Posterior vena cava (tissue), 2 donors: ENCODE data around the gene AZU1. TPM values are rescaled to one million over a fixed set of nuclear protein-coding genes. Genes with fewer than 3 reads are reported as not detected.
"Not testable (repeated sequence)": the region's sequence is repeated elsewhere in the genome, so short reads cannot be mapped to it uniquely, and the experiment has no call there.

ENCODE experiments used
- DNase-seq: peaks from one replicate; pipeline ENCODE4 v3.0.0-alpha.2; 2020; ENCODE audit warnings: low spot score
- intact Hi-C, 2 donors: fragments of 100-400 bp; cut with DNase I; formaldehyde crosslinking; loops; one replicate each; pipeline versions ENCODE4 v1.14.1 to v1.14.2; 2022 to 2023
- total RNA-seq, 2 donors: library from RNA; stranded (reverse); fragmentation: NEBNext Ultra II Directional; extraction: Animal tissue kit (Norgen Biotek cat#: 25700); gene quantifications; one replicate each; pipeline ENCODE4 v1.2.1, GENCODE V29; 2021
- donor health status: DM: yes; HTN: yes; CAD: no.
- donor health status: DM: yes; HTN: yes; CAD: no.

Gene AZU1
- total RNA-seq, 2 donors from 2014 or later = 0.29 TPM; not detected in 1

DNA sequence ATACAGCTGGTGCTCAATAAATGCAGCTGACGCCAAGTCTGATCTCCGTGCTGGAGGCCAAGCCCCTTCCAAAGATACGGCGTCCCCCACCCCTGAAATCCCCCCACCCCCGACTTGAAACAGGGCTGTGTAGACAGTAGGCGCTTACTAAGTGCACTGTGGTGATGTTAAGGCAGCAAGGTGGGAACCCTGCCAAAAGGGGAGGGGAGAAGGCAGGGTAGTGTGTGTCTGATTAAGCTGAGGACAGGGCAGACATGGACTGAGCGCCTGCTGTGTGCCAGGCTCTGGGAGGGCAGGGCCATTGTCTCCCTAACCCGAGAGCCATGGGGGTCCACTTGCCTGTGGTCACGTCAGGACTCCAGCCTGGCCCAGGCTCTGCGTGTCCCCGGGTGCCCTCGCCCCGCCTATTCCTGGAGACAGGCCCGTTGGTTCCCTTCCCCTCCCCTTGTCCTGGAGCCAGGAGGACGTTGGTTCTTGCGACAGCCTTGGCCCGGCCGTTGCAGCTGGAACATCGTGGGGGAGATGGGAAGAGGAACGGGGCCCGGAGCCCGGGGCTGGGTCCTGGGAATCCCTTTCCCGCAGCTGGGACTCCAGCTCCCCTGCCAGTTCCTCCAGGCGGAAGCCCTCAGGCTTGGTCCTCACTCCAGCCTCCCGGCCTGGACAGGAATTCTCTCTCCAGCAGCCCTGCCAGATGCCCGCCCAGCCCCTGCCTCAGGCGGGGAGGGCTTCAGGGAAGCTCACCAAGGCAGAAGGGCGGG, 22.8 kb downstream of the AZU1 start:
- intact Hi-C loops = loop anchor here (5.0 to 10.0 kb wide), 2 partner anchors 78 to 134 kb away; partner anchors contain the start of gene WDR18 (in 1 of the 2)
- peak; percentile 98 for DNase-seq

DNA sequence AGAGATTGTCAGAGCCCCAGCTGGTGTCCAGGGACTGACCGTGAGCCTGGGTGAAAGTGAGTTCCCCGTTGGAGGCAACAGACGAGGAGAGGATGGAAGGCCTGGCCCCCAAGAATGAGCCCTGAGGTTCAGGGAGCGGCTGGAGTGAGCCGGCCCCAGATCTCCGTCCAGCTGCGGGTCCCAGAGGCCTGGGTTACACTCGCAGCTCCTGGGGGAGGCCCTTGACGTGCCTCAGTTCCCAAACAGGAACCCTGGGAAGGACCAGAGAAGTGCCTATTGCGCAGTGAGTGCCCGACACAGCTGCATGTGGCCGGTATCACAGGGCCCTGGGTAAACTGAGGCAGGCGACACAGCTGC, 23.3 kb downstream of the AZU1 start:
- DNase-seq = no peak
- intact Hi-C loops = loop anchor here (5.0 to 10.0 kb wide), 2 partner anchors 79 to 134 kb away; partner anchors contain the start of gene WDR18 (in 1 of the 2)

DNA sequence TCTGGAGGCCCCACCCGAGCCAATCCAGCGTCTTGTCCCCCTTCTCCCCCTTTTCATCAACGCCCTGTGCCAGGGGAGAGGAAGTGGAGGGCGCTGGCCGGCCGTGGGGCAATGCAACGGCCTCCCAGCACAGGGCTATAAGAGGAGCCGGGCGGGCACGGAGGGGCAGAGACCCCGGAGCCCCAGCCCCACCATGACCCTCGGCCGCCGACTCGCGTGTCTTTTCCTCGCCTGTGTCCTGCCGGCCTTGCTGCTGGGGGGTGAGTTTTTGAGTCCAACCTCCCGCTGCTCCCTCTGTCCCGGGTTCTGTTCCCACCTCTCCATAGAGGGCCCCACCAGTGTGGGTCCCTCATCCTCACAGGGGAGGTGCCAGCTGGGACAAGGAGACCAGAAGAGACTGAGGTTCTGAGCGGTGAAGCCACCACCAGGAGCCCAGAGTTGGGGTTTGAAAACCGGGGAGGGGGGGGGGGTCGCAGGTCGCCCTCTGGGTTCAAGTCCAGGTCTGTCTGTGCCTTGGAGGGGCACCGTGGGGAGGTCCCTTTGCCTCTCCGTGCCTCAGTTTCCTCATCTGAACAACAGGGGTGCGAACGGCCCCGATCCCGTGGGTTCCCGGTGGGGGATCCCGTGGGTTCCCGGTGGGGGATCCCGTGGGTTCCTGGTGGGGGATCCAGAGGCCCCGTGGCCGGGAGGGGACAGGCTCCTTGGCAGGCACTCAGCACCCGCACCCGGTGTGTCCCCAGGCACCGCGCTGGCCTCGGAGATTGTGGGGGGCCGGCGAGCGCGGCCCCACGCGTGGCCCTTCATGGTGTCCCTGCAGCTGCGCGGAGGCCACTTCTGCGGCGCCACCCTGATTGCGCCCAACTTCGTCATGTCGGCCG, 24.7 kb downstream of the AZU1 start, which contains the start of gene ELANE:
Gene ELANE (plus strand): TSS at position 168 of the 878 bp plus-strand sequence. CDS start 26 bp downstream, at position 194.
- no peak for DNase-seq
- intact Hi-C loops = loop anchor here (5.0 to 10.0 kb wide), 2 partner anchors 80 to 132 kb away; partner anchors contain the start of gene WDR18 (in 1 of the 2)

DNA sequence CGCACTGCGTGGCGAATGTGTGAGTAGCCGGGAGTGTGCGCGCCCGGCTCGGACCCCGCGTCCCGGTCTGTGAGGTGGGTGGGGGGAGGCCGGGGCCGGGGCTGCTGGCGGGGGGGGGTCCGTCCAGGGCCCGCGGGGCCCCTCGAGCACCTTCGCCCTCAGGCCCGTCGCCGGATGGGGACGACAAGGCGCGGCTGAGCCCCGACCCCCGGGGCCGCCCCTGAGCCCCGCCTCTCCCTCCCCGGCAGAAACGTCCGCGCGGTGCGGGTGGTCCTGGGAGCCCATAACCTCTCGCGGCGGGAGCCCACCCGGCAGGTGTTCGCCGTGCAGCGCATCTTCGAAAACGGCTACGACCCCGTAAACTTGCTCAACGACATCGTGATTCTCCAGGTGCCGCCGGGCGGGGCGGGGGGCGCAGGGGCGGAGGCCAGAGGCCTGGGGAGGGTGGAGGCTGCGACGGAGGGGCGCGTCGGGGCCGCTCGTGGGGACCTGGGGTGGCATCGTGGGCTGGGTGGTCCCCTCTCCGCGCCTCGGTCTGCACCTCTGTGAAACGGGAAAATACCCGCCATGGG, 25.5 kb downstream of the AZU1 start:
- DNase-seq = no peak
- intact Hi-C loops = loop anchor here (5.0 to 10.0 kb wide), 2 partner anchors 81 to 132 kb away; partner anchors contain the start of gene WDR18 (in 1 of the 2)

DNA sequence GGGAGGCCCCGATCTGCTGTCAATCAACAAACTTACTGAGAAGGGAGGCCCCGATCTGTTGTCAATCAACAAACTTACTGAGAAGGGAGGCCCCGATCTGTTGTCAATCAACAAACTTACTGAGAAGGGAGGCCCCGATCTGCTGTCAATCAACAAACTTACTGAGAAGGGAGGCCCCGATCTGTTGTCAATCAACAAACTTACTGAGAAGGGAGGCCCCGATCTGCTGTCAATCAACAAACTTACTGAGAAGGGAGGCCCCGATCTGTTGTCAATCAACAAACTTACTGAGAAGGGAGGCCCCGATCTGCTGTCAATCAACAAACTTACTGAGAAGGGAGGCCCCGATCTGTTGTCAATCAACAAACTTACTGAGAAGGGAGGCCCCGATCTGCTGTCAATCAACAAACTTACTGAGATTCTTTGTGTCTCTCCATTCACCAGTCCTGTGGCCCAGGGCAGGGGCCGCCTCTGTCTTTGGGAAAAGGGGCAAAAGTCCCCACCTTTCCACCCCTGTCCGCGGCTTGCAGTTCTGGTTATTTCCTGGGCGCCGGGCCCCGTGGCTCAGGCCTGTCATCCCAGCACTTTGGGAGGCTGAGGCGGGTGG, 26.1 kb downstream of the AZU1 start:
- not testable (repeated sequence) for DNase-seq
- intact Hi-C loops = loop anchor here (5.0 to 10.0 kb wide), 2 partner anchors 81 to 131 kb away; partner anchors contain the start of gene WDR18 (in 1 of the 2)

DNA sequence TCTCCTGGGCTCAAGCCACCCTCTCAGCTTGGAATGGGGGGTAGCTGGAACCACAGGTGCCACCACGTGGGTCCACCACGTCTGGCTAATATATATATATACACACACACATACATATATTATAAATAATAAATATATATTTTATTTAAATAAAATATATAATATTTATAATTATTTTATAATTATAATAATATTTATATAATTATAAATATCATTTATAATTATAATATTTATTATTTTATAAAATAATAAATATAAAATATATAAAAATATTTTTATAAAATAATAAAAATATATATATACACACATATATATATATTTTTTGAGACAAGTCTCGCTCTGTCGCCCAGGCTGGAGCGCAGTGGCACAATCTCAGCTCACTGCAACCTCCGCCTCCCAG, 26.9 kb downstream of the AZU1 start:
- intact Hi-C loops = loop anchor here (5.0 to 10.0 kb wide), 2 partner anchors 82 to 130 kb away; partner anchors contain the start of gene WDR18 (in 1 of the 2)
- no peak for DNase-seq

DNA sequence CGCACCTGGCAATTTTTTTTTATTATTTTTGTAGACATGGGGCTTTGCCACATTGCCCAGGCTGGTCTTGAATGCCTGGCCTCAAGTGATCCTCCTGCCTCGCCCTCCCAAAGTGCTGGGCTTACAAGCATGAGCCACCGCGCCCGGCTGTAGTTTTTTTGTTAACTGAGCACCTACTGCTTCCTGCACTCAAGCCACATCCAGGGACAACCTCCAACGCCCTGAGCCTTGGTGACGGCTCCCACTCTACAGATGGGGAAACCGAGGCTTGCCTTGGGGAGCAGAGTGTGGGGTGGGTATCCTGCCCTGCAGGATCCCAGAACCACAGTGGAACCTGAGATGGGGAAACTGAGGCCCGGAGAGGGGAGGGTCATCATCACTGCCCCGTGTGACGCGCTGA, 27.5 kb downstream of the AZU1 start:
- DNase-seq = no peak
- intact Hi-C loops = loop anchor here in 1 of 2 donors (10.0 kb wide), 1 partner anchor 130 kb away; the partner anchor contains the start of gene WDR18

DNA sequence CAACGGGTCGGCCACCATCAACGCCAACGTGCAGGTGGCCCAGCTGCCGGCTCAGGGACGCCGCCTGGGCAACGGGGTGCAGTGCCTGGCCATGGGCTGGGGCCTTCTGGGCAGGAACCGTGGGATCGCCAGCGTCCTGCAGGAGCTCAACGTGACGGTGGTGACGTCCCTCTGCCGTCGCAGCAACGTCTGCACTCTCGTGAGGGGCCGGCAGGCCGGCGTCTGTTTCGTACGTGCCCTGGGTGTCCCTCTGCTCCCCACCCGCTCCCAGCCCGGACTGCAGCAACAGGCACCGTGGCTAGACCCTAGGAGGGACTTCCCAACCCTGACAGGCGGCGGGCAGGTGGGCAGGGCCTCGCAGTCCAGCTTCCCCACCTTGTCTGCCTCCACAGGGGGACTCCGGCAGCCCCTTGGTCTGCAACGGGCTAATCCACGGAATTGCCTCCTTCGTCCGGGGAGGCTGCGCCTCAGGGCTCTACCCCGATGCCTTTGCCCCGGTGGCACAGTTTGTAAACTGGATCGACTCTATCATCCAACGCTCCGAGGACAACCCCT, 28.0 kb downstream of the AZU1 start:
- intact Hi-C loops = loop anchor here in 1 of 2 donors (10.0 kb wide), 1 partner anchor 129 kb away; the partner anchor contains the start of gene WDR18
- no peak for DNase-seq

DNA sequence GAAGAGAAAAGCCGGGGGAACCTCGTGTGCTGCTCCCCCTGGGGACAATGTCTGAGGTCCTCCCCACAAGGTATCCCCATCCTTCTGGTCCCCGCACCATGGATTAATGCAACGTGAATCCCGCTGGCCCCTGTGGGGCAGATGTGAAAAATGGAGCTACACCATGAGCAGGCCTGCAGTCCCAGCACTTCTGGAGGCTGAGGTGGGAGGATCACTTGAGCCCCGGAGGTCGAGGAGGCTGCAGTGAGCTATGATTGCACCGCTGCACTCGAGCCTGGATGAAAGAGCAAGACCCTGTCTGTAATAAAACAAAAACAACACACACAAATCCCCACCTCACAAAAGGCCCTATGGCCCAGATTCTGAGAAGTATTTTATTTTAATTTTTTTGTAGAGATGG, 30.6 kb downstream of the AZU1 start:
- intact Hi-C loops = loop anchor here in 1 of 2 donors (10.0 kb wide), 1 partner anchor 127 kb away; the partner anchor contains the start of gene WDR18

DNA sequence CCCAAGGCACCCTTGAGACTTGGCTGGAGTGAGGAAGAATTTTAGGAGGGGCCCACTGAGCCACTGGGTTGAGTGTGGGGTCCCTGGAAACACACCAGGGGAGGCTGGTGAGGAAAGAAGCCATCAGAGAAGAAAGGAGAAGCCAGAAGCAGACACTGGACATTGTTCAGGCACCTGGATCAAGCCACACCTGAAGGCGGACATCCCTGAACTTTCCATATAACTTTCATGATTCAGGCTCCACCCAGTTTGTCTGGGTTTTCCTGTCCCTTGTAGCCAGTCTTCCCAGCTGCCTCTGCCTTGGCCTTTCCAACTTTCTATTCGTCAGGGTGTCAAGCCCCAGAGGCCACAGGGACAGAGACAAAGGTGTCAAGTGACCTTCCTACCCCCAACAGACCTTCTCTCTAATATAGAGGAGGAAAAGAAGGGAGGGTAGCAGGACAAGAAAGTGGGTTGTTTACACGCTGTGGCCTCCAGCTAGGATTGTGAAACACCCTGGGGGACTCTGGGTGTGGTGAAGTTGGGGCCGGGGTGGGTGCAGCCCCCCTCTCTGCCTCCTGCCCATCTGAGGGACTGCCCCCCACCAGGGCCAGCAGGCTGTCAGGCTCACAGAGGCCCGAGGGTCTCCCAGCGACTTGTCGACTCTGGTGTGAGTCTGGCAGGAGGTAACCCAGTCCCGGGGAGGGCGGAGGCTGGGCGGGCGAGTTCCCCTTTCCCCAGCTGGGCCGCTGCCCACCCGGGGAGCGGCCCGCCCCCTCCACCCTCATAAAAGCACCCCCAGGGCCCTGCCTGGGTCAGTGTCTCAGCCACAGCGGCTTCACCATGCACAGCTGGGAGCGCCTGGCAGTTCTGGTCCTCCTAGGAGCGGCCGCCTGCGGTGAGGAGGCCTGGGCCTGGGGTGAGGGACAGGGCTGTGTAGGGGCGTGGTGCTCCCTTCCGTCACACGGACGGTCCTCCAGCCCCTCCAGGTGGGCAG, 31.5 kb downstream of the AZU1 start, which contains the start of gene CFD:
Gene CFD (plus strand): TSS at position 797 of the 976 bp plus-strand sequence. CDS start 26 bp downstream, at position 823.
- DNase-seq = peak; percentile 92
- intact Hi-C loops = loop anchor here in 1 of 2 donors (1.0 to 10.0 kb wide), 2 partner anchors 60 to 126 kb away; partner anchors contain the start of gene WDR18

More for the DNA sequence above, 30.6 kb downstream of the AZU1 start:
- no peak for DNase-seq

DNA sequence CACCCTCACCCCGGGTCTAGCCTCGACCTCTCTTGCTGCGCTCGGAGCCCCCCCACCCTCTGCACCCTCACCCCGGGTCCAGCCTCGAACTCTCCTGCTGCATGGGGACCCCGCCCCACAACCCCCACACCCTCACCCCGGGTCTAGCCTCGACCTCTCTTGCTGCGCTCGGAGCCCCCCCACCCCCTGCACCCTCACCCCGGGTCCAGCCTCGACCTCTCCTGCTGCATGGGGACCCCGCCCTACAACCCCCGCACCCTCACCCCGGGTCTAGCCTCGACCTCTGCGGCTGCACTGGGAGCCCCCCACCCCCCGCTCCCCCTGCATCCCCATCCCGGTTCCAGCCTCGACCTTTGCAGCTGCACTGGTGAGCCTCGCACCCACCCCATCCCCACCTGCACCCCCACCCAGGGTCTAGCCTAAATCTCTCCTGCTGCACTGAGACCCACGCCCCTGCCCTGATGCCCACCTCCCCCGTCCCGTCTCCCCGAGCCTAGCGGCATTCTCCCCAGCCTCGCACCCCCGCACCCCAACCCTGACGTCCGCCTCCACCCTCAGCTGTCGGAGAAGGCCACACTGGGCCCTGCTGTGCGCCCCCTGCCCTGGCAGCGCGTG, 33.6 kb downstream of the AZU1 start:
- no peak for DNase-seq
- intact Hi-C loops = no loop called here

DNA sequence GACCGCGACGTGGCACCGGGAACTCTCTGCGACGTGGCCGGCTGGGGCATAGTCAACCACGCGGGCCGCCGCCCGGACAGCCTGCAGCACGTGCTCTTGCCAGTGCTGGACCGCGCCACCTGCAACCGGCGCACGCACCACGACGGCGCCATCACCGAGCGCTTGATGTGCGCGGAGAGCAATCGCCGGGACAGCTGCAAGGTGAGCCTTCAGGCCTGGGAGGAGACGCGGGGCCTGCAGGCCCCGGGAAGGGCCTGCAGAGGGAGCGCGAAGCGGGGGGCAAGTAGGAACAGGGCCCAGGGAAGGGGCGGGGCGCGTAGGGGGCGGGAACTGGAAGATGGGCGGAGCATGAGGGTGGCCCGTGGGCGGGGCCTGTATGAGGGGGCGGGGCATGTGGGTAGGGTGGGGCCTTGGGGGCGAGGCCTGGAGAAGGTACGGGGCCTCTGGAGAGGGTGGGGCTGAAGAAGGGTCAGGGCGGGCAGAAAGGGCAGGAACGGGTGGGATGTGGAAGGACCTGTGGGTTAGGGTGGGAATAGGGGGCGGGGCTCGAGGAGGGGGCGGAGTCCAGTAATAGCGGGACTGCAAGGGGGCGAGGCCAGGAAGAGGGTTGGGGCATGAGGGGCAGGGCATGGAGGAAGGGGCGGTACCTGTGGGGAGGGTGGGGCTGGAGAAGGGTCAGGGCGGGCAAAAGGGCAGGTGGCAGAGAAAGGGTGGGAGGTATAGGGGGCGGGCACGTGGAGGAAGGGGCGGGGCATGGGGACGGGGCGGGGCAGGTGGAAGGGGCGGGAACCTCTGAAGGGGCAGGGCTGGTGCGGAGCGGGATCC, 34.3 kb downstream of the AZU1 start:
- intact Hi-C loops = loop anchor here in 1 of 2 donors (2.0 kb wide), 2 partner anchors 57 to 121 kb away; no protein-coding TSS in a partner anchor
- DNase-seq = no peak

DNA sequence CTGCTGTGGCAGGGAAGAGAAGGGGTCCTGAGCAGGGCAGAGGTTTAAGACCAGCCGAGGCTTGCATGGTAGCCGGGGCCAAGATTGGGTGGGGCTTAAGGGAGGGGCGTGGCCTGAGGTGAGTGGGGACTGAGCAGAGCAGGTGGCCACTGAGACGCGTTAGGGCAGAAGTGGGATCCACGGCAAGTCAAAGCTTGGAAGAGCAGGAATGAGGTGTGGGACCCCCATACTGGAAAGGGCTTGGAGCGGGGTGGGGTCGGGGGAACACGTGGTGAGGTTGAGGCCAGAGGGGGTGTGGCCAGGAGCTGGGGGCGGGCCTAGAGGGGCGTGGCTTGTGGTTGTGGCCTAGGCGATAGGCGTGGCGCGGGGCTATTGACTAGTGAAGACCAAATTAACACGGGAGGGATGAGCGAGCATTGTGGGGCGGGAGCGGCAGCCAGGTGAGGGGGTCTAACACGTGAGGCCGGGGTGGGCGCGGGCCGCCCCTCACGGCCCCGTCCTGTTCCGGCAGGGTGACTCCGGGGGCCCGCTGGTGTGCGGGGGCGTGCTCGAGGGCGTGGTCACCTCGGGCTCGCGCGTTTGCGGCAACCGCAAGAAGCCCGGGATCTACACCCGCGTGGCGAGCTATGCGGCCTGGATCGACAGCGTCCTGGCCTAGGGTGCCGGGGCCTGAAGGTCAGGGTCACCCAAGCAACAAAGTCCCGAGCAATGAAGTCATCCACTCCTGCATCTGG, 35.1 kb downstream of the AZU1 start:
- intact Hi-C loops = loop anchor here in 1 of 2 donors (2.0 kb wide), 2 partner anchors 56 to 120 kb away; no protein-coding TSS in a partner anchor
- DNase-seq = peak; percentile 90

DNA sequence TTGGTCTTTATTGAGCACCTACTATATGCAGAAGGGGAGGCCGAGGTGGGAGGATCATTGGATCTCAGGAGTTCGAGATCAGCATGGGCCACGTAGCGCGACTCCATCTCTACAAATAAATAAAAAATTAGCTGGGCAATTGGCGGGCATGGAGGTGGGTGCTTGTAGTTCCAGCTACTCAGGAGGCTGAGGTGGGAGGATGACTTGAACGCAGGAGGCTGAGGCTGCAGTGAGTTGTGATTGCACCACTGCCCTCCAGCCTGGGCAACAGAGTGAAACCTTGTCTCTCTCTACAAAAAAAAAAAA, 35.6 kb downstream of the AZU1 start:
- intact Hi-C loops = loop anchor here in 1 of 2 donors (2.0 kb wide), 2 partner anchors 56 to 120 kb away; no protein-coding TSS in a partner anchor
- no peak for DNase-seq

DNA sequence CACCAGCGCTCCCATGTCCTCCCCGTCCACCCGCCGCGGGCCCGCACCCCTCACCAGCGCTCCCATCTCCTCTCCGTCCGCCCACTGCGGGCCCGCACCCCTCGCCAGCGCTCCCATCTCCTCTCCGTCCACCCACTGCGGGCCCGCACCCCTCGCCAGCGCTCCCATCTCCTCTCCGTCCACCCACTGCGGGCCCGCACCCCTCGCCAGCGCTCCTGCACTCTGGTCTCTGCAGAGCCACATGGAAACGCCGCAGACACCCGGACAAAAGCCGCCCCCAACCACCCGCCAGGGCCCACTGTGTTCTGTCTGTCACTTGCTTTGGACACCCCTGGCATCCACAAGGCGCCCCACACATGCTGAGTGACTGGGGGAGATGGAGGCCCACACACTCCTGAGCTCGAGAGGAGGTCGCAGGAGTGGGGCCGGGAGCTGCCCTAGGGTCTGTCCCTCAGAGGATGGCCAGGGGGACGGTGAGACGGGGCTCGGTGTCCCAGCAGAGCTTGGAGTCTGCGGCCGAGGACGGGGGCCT, 39.2 kb downstream of the AZU1 start:
- intact Hi-C loops = no loop called here
- no peak for DNase-seq
